Measurements from ENCODE around the gene C2CD2. TPM values are rescaled to one million over a fixed set of nuclear protein-coding genes. Genes with fewer than 3 reads are reported as not detected.

C2CD2 gene
- total and polyA plus RNA-seq, 10 of the 15 experiments (the other 5 are each of a cell fraction or from before 2014, with no cell fraction given) = 2.2 to 30.9 (median 9.9) TPM

GRCh38 chr21:41926117-41926806 is 27.6 kb downstream of the C2CD2 start (continued):
- peak; percentile 56; the same call in 1 of the 2 replicates for TF ChIP-seq EED (IDR thresholded peaks at IDR 0.05; ENCODE audit: low read depth)
- TF ChIP-seq SIX5 (IDR thresholded peaks at IDR 0.05; ENCODE audit: low read depth, low read length, severe bottlenecking) = no peak
- no peak for TF ChIP-seq CBX5 (IDR thresholded peaks at IDR 0.05; ENCODE audit: low read depth)
- TF ChIP-seq RAD21 (IDR thresholded peaks at IDR 0.05; ENCODE audit: insufficient read depth, low read depth, low read length) = no peak
- TF ChIP-seq MLLT1 (IDR thresholded peaks at IDR 0.05) = peak; percentile 83
- TF ChIP-seq HCFC1 (IDR thresholded peaks at IDR 0.05; ENCODE audit: low read length) = no peak
- no peak for TF ChIP-seq RB1 (IDR thresholded peaks at IDR 0.05; ENCODE audit: borderline replicate concordance)
- TF ChIP-seq STAT3 (IDR thresholded peaks at IDR 0.05; ENCODE audit: low read depth, low read length) = no peak
- TF ChIP-seq TBL1XR1 (IDR thresholded peaks at IDR 0.05; ENCODE audit: low read depth, low read length) = no peak
- TF ChIP-seq, protein P1, sequence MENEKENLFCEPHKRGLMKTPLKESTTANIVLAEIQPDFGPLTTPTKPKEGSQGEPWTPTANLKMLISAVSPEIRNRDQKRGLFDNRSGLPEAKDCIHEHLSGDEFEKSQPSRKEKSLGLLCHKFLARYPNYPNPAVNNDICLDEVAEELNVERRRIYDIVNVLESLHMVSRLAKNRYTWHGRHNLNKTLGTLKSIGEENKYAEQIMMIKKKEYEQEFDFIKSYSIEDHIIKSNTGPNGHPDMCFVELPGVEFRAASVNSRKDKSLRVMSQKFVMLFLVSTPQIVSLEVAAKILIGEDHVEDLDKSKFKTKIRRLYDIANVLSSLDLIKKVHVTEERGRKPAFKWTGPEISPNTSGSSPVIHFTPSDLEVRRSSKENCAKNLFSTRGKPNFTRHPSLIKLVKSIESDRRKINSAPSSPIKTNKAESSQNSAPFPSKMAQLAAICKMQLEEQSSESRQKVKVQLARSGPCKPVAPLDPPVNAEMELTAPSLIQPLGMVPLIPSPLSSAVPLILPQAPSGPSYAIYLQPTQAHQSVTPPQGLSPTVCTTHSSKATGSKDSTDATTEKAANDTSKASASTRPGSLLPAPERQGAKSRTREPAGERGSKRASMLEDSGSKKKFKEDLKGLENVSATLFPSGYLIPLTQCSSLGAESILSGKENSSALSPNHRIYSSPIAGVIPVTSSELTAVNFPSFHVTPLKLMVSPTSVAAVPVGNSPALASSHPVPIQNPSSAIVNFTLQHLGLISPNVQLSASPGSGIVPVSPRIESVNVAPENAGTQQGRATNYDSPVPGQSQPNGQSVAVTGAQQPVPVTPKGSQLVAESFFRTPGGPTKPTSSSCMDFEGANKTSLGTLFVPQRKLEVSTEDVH (IDR thresholded peaks at IDR 0.05; ENCODE audit: low read depth, partially characterized antibody) = no peak
- TF ChIP-seq SMARCA5 (IDR thresholded peaks at IDR 0.05) = 0 out of 2 replicates have a peak, but pooled peaks have one; percentile 13
- no peak for TF ChIP-seq MEF2A (IDR thresholded peaks at IDR 0.05; ENCODE audit: insufficient read depth, low read depth, low read length)
- no peak for TF ChIP-seq NFYB (IDR thresholded peaks at IDR 0.05; ENCODE audit: insufficient read depth, low read depth, low read length)
- TF ChIP-seq ASH2L (IDR thresholded peaks at IDR 0.05; ENCODE audit: borderline replicate concordance, low read depth) = no peak
- TF ChIP-seq E4F1 (IDR thresholded peaks at IDR 0.05; ENCODE audit: borderline replicate concordance, partially characterized antibody) = no peak
- TF ChIP-seq RUNX3 (IDR thresholded peaks at IDR 0.05; ENCODE audit: low read length) = peak; percentile 3; the same call in 1 of the 2 replicates
- TF ChIP-seq POLR2AphosphoS2 (IDR thresholded peaks at IDR 0.05; ENCODE audit: low read depth, low read length) = no peak
- TF ChIP-seq RCOR1 (conservative IDR thresholded peaks at IDR 0.05; ENCODE audit: low read depth, low read length) = no peak
- TF ChIP-seq, protein P2, sequence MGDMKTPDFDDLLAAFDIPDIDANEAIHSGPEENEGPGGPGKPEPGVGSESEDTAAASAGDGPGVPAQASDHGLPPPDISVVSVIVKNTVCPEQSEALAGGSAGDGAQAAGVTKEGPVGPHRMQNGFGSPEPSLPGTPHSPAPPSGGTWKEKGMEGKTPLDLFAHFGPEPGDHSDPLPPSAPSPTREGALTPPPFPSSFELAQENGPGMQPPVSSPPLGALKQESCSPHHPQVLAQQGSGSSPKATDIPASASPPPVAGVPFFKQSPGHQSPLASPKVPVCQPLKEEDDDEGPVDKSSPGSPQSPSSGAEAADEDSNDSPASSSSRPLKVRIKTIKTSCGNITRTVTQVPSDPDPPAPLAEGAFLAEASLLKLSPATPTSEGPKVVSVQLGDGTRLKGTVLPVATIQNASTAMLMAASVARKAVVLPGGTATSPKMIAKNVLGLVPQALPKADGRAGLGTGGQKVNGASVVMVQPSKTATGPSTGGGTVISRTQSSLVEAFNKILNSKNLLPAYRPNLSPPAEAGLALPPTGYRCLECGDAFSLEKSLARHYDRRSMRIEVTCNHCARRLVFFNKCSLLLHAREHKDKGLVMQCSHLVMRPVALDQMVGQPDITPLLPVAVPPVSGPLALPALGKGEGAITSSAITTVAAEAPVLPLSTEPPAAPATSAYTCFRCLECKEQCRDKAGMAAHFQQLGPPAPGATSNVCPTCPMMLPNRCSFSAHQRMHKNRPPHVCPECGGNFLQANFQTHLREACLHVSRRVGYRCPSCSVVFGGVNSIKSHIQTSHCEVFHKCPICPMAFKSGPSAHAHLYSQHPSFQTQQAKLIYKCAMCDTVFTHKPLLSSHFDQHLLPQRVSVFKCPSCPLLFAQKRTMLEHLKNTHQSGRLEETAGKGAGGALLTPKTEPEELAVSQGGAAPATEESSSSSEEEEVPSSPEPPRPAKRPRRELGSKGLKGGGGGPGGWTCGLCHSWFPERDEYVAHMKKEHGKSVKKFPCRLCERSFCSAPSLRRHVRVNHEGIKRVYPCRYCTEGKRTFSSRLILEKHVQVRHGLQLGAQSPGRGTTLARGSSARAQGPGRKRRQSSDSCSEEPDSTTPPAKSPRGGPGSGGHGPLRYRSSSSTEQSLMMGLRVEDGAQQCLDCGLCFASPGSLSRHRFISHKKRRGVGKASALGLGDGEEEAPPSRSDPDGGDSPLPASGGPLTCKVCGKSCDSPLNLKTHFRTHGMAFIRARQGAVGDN (IDR thresholded peaks at IDR 0.05) = no peak; the same call in 1 of the 2 replicates
- no peak for TF ChIP-seq ZBED1 (IDR thresholded peaks at IDR 0.05; ENCODE audit: borderline replicate concordance)

Measured in GM12878 (cell line).